Heart left ventricle (tissue), 16 donors: ENCODE data around the gene SMARCA5. TPM values are rescaled to one million over a fixed set of nuclear protein-coding genes. Genes with fewer than 3 reads are reported as not detected.

Experiments used
- ATAC-seq, 4 donors: fragments of 200-7000 bp; cut with Tn5 transposase; one replicate each; pipeline ENCODE4 v1.9.1; 2020 to 2022; ENCODE audit warnings: moderate library complexity in 4 of 4, mild to moderate bottlenecking in 3 of 4, moderate number of reproducible peaks in 1 of 4
- DNase-seq, 5 donors: peaks; one replicate each; pipeline ENCODE4 v3.0.0-alpha.2; 2020
- H3K27ac ChIP-seq, 12 donors: fragments of 200-600 bp; sonication (generic) in 4 of 12; one replicate each; pipeline versions ENCODE4 v1.5.0 to v1.8.0; 2016 to 2022; ENCODE audit warnings: mild to moderate bottlenecking in 2 of 12
- H3K27me3 ChIP-seq, 9 donors: fragments of 200-600 bp; sonication (generic) in 2 of 9; one replicate each; pipeline versions ENCODE4 v1.5.1 to v1.8.0; 2016 to 2022; ENCODE audit warnings: mild to moderate bottlenecking in 3 of 9
- H3K36me3 ChIP-seq, 9 donors: fragments of 200-600 bp; sonication (generic) in 2 of 9; one replicate each; pipeline versions ENCODE4 v1.5.0 to v1.8.0; 2018 to 2022; ENCODE audit warnings: mild to moderate bottlenecking in 2 of 9
- H3K4me1 ChIP-seq, 12 donors: fragments of 200-600 bp; sonication (generic) in 4 of 12; one replicate each; pipeline versions ENCODE4 v1.5.0 to v1.8.0; 2016 to 2022; ENCODE audit warnings: mild to moderate bottlenecking in 3 of 12
- H3K4me3 ChIP-seq, 12 donors: fragments of 200-600 bp; sonication (generic) in 4 of 12; one replicate each; pipeline versions ENCODE4 v1.5.0 to v1.8.0; 2017 to 2022; ENCODE audit warnings: mild to moderate bottlenecking in 9 of 12, moderate library complexity in 4 of 12
- H3K9me3 ChIP-seq, 12 donors: fragments of 200-600 bp; sonication (generic) in 4 of 12; one replicate each; pipeline versions ENCODE4 v1.5.0 to v1.8.0; 2016 to 2022; ENCODE audit warnings: mild to moderate bottlenecking in 1 of 12
- CTCF ChIP-seq, 12 donors: fragments of 200-600 bp; sonication (generic) in 4 of 12; IDR thresholded peaks; one replicate each; pipeline versions ENCODE4 v1.5.0 to v1.8.0; 2018 to 2022; ENCODE audit warnings: antibody characterized with exemption in 12 of 12, mild to moderate bottlenecking in 5 of 12
- POLR2A ChIP-seq, 2 donors: fragments of 450-650 bp; IDR thresholded peaks; one replicate each; pipeline ENCODE4 v1.6.1; 2017; ENCODE audit warnings: antibody characterized with exemption in 2 of 2, mild to moderate bottlenecking in 2 of 2, moderate library complexity in 2 of 2
- WGBS, 4 donors: extraction: QIAGEN DNeasy Blood & Tissue Kit in 2 of 4; methylation state at CpG; one replicate each; pipeline versions ENCODE4 v1.1.5 to v1.1.7; 2013 to 2018; 5-methylcytosine and 5-hydroxymethylcytosine counted together
- intact Hi-C, 10 donors: fragments of 100-400 bp; cut with DNase I; formaldehyde crosslinking; loops; one replicate each; pipeline versions ENCODE4 v1.11.1 to v1.14.2; 2022
- polyA plus RNA-seq, 2 donors: library from polyadenylated mRNA; stranded (reverse); fragments of 200-250 nt; gene quantifications; one replicate each; pipeline ENCODE4 v1.2.3, GENCODE V29; 2013
- total RNA-seq, 9 donors: library from RNA; depleted of rRNA in 2 of 9; stranded (reverse); fragments of >200 nt in 2 of 9; fragmentation: NEBNext Ultra II Directional in 3 of 9; extraction: Animal tissue kit (Norgen Biotek cat#: 25700) in 3 of 9; gene quantifications; one replicate each; pipeline versions ENCODE4 v1.1.0 to v1.2.4, GENCODE V29; 2016 to 2023
- donor health status: ischemic (EF 13 %, LVEDD 7.1; RV severe dilation, severe dysfunction).
- donor health status: healthy with polysubstance abuse.
- donor health status: DM: no; HTN: yes; CAD: no.
- donor health status: DM: no; HTN: no; CAD: no.
- donor health status: ischemic (EF 25% LVEDD 6.9; RV normal size, moderate dysfunction).
- donor health status: ischemic (EF 25% LVEDD 5.7; RV mildly dilated, moderate dysfunction).
- donor health status: healthy.
- donor health status: DM: yes; HTN: yes; CAD: no.
- donor health status: ischemic (EF 35%, LVEDD 5.7; RV mildly dilated, moderate dysfunction).
- donor health status: nonischemic (EF 11% LVEDD 7.7; RV severe dilation, severe dysfunction).
- donor health status: DM: yes; HTN: yes; CAD: no.
- donor health status: PGD.
- donor health status: ischemic (EF 29% LVEDD 5.4; RV normal size, mild dysfunction).
- donor health status: nonischemic (EF 23%, LVEDD 6.1; RV moderate dilation, normal function).

Gene SMARCA5
- total and polyA plus RNA-seq, 11 donors: 9.1 to 36.3 (median 29.2) TPM

DNA sequence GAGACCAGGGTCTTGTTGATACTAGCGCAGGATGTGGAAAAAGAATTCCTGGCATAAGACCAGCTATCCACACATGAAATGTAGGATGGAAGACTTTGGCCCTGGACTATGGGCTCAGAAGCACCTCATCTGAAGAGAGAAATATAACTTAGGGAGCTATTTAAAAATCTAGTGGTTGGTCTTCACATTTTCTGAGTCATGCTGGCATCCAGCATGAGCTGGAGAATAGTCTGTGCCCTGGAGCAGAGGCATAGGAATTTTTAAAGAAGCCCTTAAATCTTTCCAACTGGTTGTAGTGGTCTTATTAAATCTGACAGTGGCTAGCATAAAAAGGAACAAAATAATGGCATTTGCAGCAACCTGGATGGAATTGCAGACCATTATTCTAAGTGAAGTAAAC lies 86.3 kb downstream of the SMARCA5 start:
- no peak for DNase-seq
- Histone ChIP-seq H3K27ac (no peak overlapping the region), H3K36me3 (no peaks in the 10 kb centered on the region), H3K4me1 (no peaks in the 10 kb centered on the region), H3K4me3 (no peak overlapping the region), H3K9me3 (no peaks in the 10 kb centered on the region), H3K27me3 (no peaks in the 10 kb centered on the region)
- ATAC-seq: no peak
- TF ChIP-seq POLR2A (IDR thresholded peaks at IDR 0.05): no peak
- 71 to 94% (median 92%) methylated on average over 1 of the region's 1 CpG for WGBS, 4 donors
- intact Hi-C loops: no loop called here

- DNase-seq (no peak), ATAC-seq (no peak)
- intact Hi-C loops: no loop called here
- TF ChIP-seq POLR2A (IDR thresholded peaks at IDR 0.05): no peak
- TF ChIP-seq CTCF (IDR thresholded peaks at IDR 0.05): no peak
- H3K36me3 ChIP-seq: no peaks in the 10 kb centered on the region
- peaks cover 0 to 19% (median 4%) of the 10 kb centered on the region in 12 donors for H3K9me3 ChIP-seq
- no peaks in the 10 kb centered on the region for H3K4me1 ChIP-seq
- H3K27me3 ChIP-seq: no peaks in the 10 kb centered on the region
- WGBS, 4 donors: 69 to 80% (median 69%) methylated on average over 3 of the region's 3 CpGs
- H3K4me3 ChIP-seq: no peak overlapping the region
- H3K27ac ChIP-seq: no peak overlapping the region
Observed at GRCh38 chr4:143606480-143606879, 93.0 kb downstream of the SMARCA5 start.

Other genes starting within 250 kb of the SMARCA5 start
- gene GAB1, start 176.8 kb upstream of the SMARCA5 start, total RNA-seq: 100 to 1,000 TPM in 3 of 9 donors, 10 to 100 TPM in 6; 49.4 to 130 (median 80.6) TPM
- gene GAB1, start 176.8 kb upstream of the SMARCA5 start, polyA plus RNA-seq: 10 to 100 TPM; 15.3 to 25.2 TPM
- gene FREM3, start 187.0 kb downstream of the SMARCA5 start, total RNA-seq: under 1 TPM in 1 of 9 donors, not detected in 8; 0.13 TPM
- under 1 TPM in 1 of 2 donors, not detected in 1; 0.01 TPM for gene FREM3, start 187.0 kb downstream of the SMARCA5 start, polyA plus RNA-seq